ENCODE measurements around the gene SGPL1.
A peak's percentile ranks its signal among the peaks of the same experiment; 100 is the strongest.
"Not testable (repeated sequence)": the region's sequence is repeated elsewhere in the genome, so short reads cannot be mapped to it uniquely, and the experiment has no call there.

Gene SGPL1

GRCh38 chr10:70843776-70844489 is 28.2 kb downstream of the SGPL1 start:
- DNase-seq (ENCODE audit: low read depth in 2 of 2) = no peak

DNA sequence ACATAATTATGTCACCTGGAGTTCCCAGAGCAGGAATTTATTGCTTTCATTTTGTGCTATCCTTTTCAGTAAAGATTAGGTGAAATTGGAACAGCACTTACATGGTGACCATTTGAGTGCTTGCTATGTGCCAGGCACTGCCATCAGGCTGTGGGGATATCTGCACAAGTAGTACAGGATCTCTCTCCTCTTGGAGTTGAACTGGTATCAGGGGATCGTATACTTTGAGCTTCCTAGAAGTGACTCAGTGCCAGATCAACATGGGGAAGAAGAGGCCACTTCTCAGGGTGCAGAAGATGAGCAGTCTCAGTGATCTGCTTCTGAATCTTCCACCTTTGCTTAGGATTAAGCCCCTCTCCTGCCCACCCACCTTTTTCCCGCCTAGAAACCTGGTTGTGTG is 29.5 kb downstream of the SGPL1 start:
- no peak for DNase-seq (ENCODE audit: low read depth in 2 of 2)

DNA sequence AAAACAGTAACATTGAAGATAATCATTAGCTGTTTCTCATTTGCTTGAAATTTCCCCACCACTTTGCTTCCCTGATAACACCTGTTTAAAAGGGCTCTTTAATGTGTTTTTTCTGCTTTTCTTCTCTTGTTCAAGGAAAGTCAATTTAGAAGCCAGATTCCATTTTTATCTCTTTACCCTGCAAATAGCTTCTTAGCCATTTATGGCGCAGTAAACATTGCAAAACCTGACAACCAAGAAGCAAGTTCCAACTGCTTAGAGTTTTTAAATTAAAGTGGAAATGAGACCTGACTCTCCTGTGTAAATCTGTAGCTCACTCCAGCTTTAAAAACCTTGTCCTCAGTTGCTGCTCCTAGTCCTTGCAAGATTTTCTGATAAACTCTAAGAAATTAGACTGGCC is 30.1 kb downstream of the SGPL1 start:
- no peak for DNase-seq (ENCODE audit: low read depth in 2 of 2)

DNA sequence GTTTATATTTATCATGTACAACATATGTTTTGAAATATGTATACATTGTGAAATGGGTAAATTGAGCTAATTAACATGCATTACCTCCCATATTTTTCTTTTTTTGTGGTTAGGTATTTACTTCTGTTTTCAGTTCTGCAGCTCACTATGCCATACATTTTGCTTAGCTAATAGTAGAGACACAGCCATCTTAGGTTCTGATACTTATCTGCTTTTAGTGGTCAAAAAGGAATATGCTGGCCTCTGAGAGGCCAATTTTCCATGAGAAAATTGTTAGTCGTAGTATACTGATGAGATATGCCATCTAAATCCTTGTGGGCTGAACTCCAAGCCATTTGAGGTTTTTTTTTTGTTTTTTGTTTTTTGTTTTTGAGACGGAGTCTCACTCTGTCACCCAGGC is 31.0 kb downstream of the SGPL1 start:
- no peak for DNase-seq (ENCODE audit: low read depth in 2 of 2)

DNA sequence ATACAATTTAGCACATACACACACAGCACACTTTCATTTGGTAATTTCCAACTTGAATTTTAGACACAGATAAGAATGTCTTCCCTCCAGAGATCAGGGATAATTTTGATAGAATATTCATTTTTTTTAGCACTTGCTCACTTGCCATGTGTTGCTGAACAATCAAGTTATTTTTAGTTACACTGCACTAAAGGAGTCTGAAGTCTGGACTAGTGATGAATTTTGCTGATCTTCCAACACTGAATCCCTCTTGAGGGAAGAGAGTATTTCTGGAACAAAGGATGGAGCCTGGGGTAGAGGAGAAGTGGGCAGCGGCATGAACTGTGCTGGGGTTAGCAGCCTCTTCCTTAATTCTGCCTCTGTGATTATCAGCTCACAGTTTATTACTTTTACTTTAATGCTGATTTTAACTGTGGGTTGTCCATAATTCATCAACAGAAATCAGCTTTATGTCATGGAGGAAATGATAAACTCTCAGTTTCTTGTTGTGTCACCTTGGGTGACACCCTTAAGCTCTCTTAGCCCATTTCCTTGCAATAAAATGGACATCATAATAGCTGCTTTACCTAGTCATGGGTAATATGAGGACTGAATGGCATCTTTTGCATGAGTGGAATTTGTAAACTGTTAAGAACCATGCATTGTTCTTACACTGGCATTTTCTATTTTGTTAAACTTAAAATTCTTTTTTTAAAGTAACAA is 32.1 kb downstream of the SGPL1 start:
- no peak for DNase-seq (ENCODE audit: low read depth in 2 of 2)

DNA sequence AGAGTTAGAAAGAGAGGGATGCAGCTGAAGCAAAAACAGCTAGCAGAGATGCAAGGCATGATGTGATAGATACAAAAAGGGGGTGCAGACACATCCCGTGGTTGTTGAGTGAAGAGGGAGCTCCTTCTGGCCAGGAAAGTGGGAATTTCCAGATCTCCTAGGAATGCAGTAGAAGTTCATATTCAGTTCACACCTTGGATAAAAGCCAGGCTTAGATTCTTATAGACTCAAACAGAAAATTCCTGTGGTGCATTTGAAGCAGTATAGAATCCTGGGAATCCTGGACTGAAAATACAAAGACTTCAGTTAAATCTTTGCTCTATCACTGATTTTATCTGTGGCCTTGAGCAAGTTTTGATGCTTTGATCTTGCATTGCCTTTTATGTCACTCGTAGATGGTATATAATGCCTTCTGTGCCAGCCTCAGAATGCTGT is 33.9 kb downstream of the SGPL1 start:
- no peak for DNase-seq (ENCODE audit: low read depth in 2 of 2)

DNA sequence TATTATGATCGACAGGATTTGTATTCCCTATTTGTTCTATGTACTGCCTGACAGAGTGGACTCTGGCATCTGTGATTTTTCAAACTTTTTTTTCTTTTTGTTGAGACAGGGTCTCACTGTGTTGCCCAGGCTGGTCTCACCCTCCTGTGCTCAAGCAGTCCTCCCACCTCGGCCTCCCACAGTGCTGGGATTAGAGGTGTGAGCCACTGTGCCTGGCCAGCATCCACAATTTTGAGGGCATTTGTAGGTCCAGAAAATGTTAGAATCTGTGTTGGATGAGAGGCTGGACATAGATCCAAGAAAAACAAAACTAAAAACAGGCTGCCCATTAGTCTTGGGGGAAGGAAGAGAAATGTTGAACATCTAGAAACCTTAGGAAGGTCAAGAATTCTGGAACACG is 34.3 kb downstream of the SGPL1 start:
- DNase-seq (ENCODE audit: low read depth in 2 of 2) = no peak

DNA sequence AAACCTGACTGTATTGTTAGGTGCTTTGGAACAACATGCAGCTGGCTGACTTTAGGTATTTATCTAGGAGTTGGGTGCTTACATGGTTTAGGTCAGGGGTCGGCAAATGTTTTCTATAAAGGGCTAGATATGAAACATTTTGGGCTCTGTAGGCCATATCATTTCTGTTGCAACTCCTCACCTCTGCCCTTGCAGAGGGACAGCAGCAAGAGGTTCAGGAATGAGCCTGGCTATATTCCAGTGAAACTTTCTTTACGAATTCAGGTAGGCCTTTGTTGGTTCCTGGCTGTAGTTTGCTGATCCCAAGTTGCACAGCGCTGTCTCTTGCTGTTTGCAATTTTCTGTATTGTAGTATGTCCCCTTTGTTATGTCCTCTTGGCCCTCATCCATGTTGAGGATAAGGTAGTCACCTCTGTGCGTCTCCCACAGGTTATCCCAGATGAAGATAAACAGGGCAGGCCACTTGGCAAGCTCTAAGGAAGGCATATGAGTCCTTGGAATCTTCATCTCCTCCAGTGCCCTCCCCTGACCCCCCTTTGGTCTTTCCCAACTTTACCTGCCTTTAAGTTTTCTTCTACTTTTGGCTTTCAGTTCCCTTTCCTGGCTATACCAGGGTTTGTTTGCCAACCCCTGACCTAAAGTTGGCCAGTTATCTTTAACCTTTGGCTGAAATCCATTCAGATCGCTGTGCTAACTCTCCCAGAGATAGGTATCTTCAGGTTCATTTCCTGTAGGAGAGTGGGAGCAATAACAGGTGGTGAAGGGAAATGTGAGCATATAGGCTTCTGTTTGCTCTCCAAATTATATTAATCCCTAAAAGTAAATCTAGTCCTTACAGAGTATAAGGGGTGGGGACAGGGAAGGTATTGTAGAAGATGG is 36.1 kb downstream of the SGPL1 start:
- no peak for DNase-seq (ENCODE audit: low read depth in 2 of 2)

GRCh38 chr10:70853038-70853437 is 37.3 kb downstream of the SGPL1 start:
- DNase-seq (ENCODE audit: low read depth in 2 of 2) = no peak

DNA sequence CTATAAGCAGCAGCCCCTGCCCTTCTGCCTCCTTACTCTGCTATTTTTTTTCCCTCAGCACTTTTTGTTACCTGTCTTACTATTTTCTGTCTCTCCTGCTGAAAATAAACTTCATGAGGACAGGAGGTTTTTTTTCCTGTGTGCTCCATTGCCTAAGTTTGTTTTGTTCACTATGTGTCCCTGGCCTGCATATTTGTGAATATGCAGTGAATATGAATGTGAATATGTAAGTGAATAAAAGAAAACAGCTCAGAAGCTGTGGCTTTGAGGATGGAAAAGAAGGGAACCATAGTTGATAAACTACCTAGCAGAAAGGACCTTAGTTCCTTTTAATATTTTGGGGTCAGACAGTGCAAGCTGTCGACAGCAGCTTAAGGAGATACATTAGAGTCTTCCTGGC is 37.7 kb downstream of the SGPL1 start:
- no peak for DNase-seq (ENCODE audit: low read depth in 2 of 2)

DNA sequence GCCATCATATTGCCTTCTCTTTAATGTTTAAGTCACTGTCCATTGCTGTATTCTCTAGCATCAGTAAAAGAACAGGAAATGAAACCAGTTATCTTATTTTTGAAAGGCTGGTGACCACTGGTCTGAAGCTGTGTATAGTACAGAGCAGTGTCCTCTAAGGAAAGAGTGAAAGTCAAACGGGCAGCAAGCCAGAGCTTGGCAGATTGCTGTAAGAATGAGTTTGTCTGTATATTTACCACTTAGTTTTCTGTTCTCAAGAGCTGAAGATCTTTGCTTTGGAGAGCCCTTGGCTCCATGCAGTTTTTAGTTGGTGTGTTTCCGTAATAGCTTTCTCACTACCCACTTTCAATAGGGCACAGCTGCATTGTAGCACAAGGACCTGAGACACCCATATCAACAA is 40.7 kb downstream of the SGPL1 start:
- DNase-seq (ENCODE audit: low read depth in 2 of 2) = no peak

- DNase-seq (ENCODE audit: low read depth in 2 of 2) = no peak
Observed at GRCh38 chr10:70858759-70859158, 43.0 kb downstream of the SGPL1 start.

GRCh38 chr10:70861495-70862197 is 45.9 kb downstream of the SGPL1 start:
- DNase-seq (ENCODE audit: low read depth in 2 of 2) = not testable (repeated sequence)

DNA sequence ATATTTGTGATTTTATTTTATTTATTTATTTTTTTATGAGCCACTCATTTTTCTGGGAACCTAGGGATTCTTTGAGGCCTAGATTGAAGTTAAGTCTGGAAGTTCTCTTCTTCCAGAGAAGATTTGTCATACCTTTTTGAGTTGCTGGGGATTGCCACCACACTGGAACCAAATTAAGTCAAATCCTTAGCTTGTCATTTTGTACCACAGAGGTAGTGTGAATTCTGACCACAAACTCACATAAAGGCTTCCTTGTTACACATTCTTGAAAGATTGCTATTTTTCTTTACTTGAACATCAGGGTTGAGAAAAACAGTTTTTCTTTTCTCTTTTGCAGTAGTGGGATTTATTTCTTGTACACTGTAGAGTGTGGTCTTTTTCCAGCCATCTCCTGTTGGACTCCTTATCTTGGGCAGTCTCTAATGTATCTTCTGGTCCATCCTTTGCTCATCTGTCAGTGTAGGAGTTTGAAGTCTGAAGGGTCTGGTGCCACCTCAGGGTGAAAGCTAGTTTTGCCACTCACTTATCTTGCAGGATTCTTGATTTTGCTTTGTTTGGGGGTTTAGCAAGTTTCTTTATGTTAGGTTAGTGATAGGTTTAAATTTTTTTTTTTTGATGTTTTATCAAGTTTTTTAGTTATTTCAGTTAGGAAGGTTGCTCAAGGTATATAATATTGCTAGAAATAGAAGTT is 47.9 kb downstream of the SGPL1 start:
- no peak for DNase-seq (ENCODE audit: low read depth in 2 of 2)

DNA sequence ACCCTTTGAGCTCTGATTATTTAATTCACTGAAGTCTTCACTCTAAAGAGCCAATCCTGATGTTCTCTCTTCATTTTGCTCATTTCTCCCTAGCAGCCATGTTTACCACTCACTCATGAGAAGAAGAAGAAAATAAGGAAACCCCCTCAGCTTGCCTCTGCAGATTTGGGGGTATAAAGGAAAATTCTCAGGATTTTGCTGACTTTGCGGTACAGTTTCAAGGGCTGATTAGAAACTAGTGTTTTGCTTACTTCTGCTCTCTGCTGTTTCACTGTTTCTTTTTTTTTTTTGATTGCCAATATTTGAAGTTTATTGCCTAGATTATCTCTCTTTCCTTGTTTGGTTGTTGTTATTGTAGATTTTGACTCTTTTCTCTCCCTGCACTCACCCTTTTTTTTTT is 49.2 kb downstream of the SGPL1 start:
- no peak for DNase-seq (ENCODE audit: low read depth in 2 of 2)

DNA sequence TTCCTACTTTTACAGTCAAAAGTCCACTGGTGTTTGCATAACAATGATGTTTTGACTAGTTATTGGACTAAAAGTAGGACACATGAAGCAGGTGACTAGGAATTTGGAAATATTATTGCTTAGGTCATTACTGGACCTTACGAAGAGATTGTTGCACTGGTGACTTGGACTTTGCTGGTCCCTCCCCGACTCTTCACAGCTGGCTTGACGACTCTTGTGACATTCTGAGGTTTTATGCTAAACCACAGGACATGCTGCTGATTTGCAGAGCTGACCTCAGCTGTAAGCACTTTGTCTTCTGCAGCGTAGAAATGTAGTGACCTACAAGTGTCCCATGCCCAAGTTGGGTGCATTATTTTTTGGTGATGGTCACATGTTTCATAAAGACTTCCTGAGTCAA is 50.7 kb downstream of the SGPL1 start:
- no peak for DNase-seq (ENCODE audit: low read depth in 2 of 2)

DNA sequence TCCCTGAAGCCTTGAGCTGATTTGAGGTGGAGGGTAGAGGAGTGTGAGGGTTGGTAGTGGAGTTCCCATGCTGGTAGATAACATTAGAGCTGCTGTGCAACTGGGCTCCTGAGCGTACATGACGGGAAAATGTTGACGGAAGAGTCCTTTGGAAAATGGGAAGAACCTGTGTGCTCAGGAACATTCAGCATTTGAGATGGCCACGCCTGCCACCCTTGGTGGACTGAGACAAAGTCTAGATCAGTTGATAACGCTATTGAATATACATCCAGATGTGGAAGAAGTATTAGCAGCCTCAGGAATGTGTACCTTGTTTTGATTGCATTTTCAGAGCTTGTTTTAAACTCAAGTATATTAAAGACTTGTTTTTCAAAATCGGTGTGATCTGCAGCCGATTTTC is 56.5 kb downstream of the SGPL1 start:
- DNase-seq (ENCODE audit: low read depth in 2 of 2) = no peak

GRCh38 chr10:70874061-70874460 is 58.3 kb downstream of the SGPL1 start:
- no peak for DNase-seq (ENCODE audit: low read depth in 2 of 2)

GRCh38 chr10:70879207-70879606 is 63.5 kb downstream of the SGPL1 start:
- DNase-seq (ENCODE audit: low read depth in 2 of 2) = no peak

DNA sequence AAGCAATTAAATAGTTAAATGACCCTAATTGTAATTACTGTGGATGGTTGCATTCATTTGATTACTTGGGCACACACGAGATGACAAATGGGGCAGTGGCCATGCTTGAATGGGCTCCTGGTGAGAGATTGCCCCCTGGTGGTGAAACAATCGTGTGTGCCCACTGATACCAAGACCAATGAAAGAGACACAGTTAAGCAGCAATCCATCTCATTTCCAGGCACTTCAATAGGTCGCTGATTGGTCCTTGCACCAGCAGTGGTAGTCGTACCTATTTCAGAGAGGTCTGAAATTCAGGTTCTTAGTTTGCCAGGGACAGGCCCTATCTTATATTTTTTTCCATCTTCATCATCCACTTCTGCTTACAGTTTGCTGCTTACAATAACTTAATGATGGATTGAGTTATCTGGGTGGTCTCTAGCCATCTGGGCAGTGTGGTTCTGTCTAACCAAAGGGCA is 64.4 kb downstream of the SGPL1 start:
- DNase-seq (ENCODE audit: low read depth in 2 of 2) = peak; percentile 44 to 60

GRCh38 chr10:70884741-70885140 is 69.0 kb downstream of the SGPL1 start:
- DNase-seq (ENCODE audit: low read depth in 2 of 2) = no peak

Data from stimulated activated CD8-positive, alpha-beta memory T cell treated with anti-CD3 and anti-CD28 coated beads, Interleukin-7, amount 100 ng/mL, for 1 hour (primary cell).